ENCODE data around the gene SHANK2. TPM values are rescaled to one million over a fixed set of nuclear protein-coding genes. Genes with fewer than 3 reads are reported as not detected.

Gene SHANK2
- total and polyA plus RNA-seq, 10 of the 15 experiments (the other 5 are each of a cell fraction or from before 2014, with no cell fraction given): 0.01 to 0.31 (median 0.10) TPM; not detected in 5

- no peaks in the 10 kb centered on the region for H4K20me1 ChIP-seq (ENCODE audit: control insufficient read depth, insufficient read depth)
- 24% methylated on average over 6 of the region's 6 CpGs for WGBS (ENCODE audit: insufficient coverage, insufficient replicate concordance, low lambda C conversion rate, missing lambda C conversion rate)
- H3K9ac ChIP-seq (ENCODE audit: control insufficient read depth, insufficient read depth, low read length): no peak overlapping the region
- in situ Hi-C loops (cut with MboI) (no loop called here), intact Hi-C loops (cut with micrococcal nuclease; ENCODE audit: unreplicated experiment) (no loop called here)
- DNase-seq (ENCODE audit: low read depth, low spot score) (no peak), FAIRE-seq (no peak), ATAC-seq (no peak)
- SMC1A ChIA-PET (ENCODE audit: uncharacterized antibody, unreplicated experiment): no interaction called here
- BruUV-seq (replicated peaks): no TSS peak
- CTCF ChIA-PET: no interaction called here
- no peak overlapping the region for H3K4me3 ChIP-seq
- H3K9me3 ChIP-seq (replicated peaks; ENCODE audit: control insufficient read depth, insufficient read depth, low read length): no peaks in the 10 kb centered on the region; the same call in 2 of the 3 replicates
- no peak overlapping the region for H3K4me2 ChIP-seq (ENCODE audit: control insufficient read depth, insufficient read depth)
- no peaks in the 10 kb centered on the region for H3K79me2 ChIP-seq (ENCODE audit: control insufficient read depth, insufficient read depth, low read length)
- H3K4me1 ChIP-seq (ENCODE audit: control insufficient read depth, insufficient read depth, low read length): no peaks in the 10 kb centered on the region; the same call in 1 of the 2 replicates
- no peaks in the 10 kb centered on the region; a peak in 1 of 4 replicates for H3K36me3 ChIP-seq (ENCODE audit: control insufficient read depth in 2 of 2, insufficient read depth in 2 of 2, low read length in 1 of 2)
- RAD21 ChIA-PET (ENCODE audit: unreplicated experiment): interaction anchor here (1.2 kb wide), 1 partner anchor 19 kb away, joined by 3 read pairs; no protein-coding TSS in a partner anchor
- POLR2A ChIA-PET: no interaction called here
- no peak overlapping the region for H3K27ac ChIP-seq (ENCODE audit: control insufficient read depth, insufficient read depth)
- no peak overlapping the region for H2AFZ ChIP-seq (ENCODE audit: control insufficient read depth, low read depth, low read length)
- no peaks in the 10 kb centered on the region; a peak in 1 of 4 replicates for H3K27me3 ChIP-seq (replicated peaks in 1 of 2; ENCODE audit: control insufficient read depth in 2 of 2, insufficient read depth in 2 of 2, low read length in 1 of 2)
- no peak for TF ChIP-seq BCLAF1 (IDR thresholded peaks at IDR 0.05)
- TF ChIP-seq HDGF (IDR thresholded peaks at IDR 0.05): no peak
- no peak for TF ChIP-seq ASH2L (IDR thresholded peaks at IDR 0.05; ENCODE audit: borderline replicate concordance, low read depth)
- TF ChIP-seq ZNF592 (IDR thresholded peaks at IDR 0.05): no peak
- no peak for TF ChIP-seq FOXK2 (IDR thresholded peaks at IDR 0.05)
- TF ChIP-seq MEF2A (IDR thresholded peaks at IDR 0.05; ENCODE audit: insufficient read depth, low read depth, low read length): no peak
- no peak for TF ChIP-seq EP300 (IDR thresholded peaks at IDR 0.05; ENCODE audit: borderline replicate concordance in 1 of 2, control insufficient read depth in 1 of 2, low read depth in 2 of 2, low read length in 2 of 2)
- TF ChIP-seq, protein P1, sequence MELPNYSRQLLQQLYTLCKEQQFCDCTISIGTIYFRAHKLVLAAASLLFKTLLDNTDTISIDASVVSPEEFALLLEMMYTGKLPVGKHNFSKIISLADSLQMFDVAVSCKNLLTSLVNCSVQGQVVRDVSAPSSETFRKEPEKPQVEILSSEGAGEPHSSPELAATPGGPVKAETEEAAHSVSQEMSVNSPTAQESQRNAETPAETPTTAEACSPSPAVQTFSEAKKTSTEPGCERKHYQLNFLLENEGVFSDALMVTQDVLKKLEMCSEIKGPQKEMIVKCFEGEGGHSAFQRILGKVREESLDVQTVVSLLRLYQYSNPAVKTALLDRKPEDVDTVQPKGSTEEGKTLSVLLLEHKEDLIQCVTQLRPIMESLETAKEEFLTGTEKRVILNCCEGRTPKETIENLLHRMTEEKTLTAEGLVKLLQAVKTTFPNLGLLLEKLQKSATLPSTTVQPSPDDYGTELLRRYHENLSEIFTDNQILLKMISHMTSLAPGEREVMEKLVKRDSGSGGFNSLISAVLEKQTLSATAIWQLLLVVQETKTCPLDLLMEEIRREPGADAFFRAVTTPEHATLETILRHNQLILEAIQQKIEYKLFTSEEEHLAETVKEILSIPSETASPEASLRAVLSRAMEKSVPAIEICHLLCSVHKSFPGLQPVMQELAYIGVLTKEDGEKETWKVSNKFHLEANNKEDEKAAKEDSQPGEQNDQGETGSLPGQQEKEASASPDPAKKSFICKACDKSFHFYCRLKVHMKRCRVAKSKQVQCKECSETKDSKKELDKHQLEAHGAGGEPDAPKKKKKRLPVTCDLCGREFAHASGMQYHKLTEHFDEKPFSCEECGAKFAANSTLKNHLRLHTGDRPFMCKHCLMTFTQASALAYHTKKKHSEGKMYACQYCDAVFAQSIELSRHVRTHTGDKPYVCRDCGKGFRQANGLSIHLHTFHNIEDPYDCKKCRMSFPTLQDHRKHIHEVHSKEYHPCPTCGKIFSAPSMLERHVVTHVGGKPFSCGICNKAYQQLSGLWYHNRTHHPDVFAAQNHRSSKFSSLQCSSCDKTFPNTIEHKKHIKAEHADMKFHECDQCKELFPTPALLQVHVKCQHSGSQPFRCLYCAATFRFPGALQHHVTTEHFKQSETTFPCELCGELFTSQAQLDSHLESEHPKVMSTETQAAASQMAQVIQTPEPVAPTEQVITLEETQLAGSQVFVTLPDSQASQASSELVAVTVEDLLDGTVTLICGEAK (IDR thresholded peaks at IDR 0.05; ENCODE audit: borderline replicate concordance): no peak
- no peak for TF ChIP-seq SMAD5 (IDR thresholded peaks at IDR 0.05; ENCODE audit: low read depth)
- no peak for TF ChIP-seq POLR2A (IDR thresholded peaks at IDR 0.05; ENCODE audit: low read depth, low read length)
- TF ChIP-seq, protein P2, sequence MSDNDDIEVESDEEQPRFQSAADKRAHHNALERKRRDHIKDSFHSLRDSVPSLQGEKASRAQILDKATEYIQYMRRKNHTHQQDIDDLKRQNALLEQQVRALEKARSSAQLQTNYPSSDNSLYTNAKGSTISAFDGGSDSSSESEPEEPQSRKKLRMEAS (IDR thresholded peaks at IDR 0.05; ENCODE audit: low read depth, low read length): no peak
Observed at GRCh38 chr11:71241721-71242259, 10.6 kb downstream of the SHANK2 start.

All from GM12878 (cell line).